GM12801 (cell line): ENCODE measurements around the gene SCN11A.

ENCODE experiments used
- CTCF ChIP-seq: IDR thresholded peaks from one replicate; pipeline ENCODE4 v1.5.1; 2011; ENCODE audit warnings: control low read depth; ENCODE audit not compliant: insufficient read length; ENCODE audit errors: extremely low read depth

SCN11A gene

GRCh38 chr3:39051649-39052561 is at the start of gene SCN11A, which contains the start of gene WDR48:
TSS of gene SCN11A (minus strand) at chr3:39051944. CDS start at chr3:38950362, 101,582 bp downstream.
TSS of gene WDR48 (plus strand) at chr3:39052016. CDS start at chr3:39052026, 10 bp downstream.
- TF ChIP-seq CTCF = no peak

- no peak for TF ChIP-seq CTCF
Measured at GRCh38 chr3:39101022-39101689, 49.4 kb upstream of the SCN11A start.

GRCh38 chr3:39100500-39100886 is 48.7 kb upstream of the SCN11A start:
- TF ChIP-seq CTCF = no peak

GRCh38 chr3:39099738-39100499 is 48.2 kb upstream of the SCN11A start:
- TF ChIP-seq CTCF = no peak

DNA sequence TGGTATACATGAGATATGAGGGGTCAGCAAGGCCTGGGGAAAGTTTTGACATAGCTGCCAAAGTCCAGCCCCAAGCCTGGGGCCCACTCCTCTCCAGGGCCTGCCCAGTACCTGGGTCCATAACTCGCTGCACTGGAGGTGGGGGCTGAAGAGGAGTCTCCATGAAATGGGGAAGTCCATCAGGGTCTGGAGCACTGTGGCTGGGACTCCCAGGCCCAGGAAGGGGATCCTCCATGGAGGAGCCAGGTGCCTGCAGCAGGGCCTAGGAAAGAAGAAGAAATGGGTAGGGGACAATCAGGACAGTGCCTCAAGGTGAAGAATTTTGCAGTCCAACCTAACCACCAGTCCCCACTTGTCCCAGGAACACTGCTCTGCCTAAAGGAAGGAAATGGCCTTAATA is 47.5 kb upstream of the SCN11A start:
- no peak for TF ChIP-seq CTCF

DNA sequence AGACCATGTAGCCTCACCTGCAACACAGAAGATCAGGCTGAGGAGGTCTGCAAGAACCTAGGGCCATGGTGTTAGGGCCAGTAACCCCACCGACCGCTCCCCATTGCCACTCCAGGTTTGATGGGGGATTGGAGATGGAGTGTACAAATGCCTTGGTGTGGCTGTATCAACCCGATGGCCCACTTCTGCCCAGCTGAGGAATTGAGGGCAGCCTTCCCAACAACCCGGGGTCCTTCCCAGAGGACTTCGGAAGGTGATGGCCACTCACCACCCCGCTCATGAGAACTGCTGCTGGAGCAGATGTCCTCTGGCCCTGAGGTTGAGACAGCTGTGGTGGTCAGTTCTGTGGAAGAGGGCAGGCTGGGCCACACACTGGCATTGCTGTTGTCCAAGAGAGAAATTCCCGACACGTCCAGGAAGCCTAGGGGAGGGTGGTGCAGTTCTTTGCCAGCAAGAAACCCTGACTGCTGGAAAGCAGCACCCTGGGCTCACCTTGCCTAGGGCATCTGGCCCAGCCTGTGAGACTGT is 46.8 kb upstream of the SCN11A start:
- TF ChIP-seq CTCF = no peak
